H9 (cell line): Measurements from ENCODE around the gene PIK3C2B. TPM values are rescaled to one million over a fixed set of nuclear protein-coding genes. Genes with fewer than 3 reads are reported as not detected.
"Not testable (repeated sequence)": the region's sequence is repeated elsewhere in the genome, so short reads cannot be mapped to it uniquely, and the experiment has no call there.

ENCODE experiments used
- DNase-seq: peaks from one replicate; pipeline ENCODE4 v3.0.0-alpha.2; 2017
- H2AFZ ChIP-seq: one replicate; pipeline ENCODE4 v1.6.1; 2013; ENCODE audit warnings: mild to moderate bottlenecking, low read length, control low read depth, moderate library complexity
- H2AK5ac ChIP-seq: 2 replicates; pipeline ENCODE4 v1.6.1; 2013; ENCODE audit warnings: low read length, control low read depth, mixed read lengths; ENCODE audit not compliant: insufficient read length
- H2BK120ac ChIP-seq: one replicate; pipeline ENCODE4 v1.6.1; 2013; ENCODE audit warnings: low read depth, mild to moderate bottlenecking, low read length, control low read depth, inconsistent platforms; ENCODE audit not compliant: poor library complexity, severe bottlenecking
- H2BK12ac ChIP-seq: 2 replicates; pipeline ENCODE4 v1.6.1; 2013; ENCODE audit warnings: low read length, control low read depth, mixed read lengths, low read depth; ENCODE audit not compliant: insufficient read length
- H2BK15ac ChIP-seq: 2 replicates; pipeline ENCODE4 v1.6.1; 2013; ENCODE audit warnings: low read depth, low read length, control low read depth
- H2BK20ac ChIP-seq: one replicate; pipeline ENCODE4 v1.6.1; 2013; ENCODE audit warnings: low read depth, mild to moderate bottlenecking, low read length, control low read depth, inconsistent platforms; ENCODE audit not compliant: poor library complexity, severe bottlenecking
- H2BK5ac ChIP-seq: 2 replicates; pipeline ENCODE4 v1.6.1; 2013; ENCODE audit warnings: low read length, control low read depth, mixed read lengths; ENCODE audit not compliant: insufficient read length
- H3K14ac ChIP-seq: 2 replicates; pipeline ENCODE4 v1.6.1; 2013; ENCODE audit warnings: low read length, control low read depth; ENCODE audit not compliant: insufficient read depth
- H3K18ac ChIP-seq: 2 replicates; pipeline ENCODE4 v1.6.1; 2013; ENCODE audit warnings: low read depth, mild to moderate bottlenecking, mixed read lengths, low read length, control low read depth; ENCODE audit not compliant: insufficient read length
- H3K23ac ChIP-seq: 2 replicates; pipeline ENCODE4 v1.6.1; 2013; ENCODE audit warnings: low read length, control low read depth, mixed read lengths, low read depth; ENCODE audit not compliant: insufficient read length
- H3K23me2 ChIP-seq: 2 replicates; pipeline ENCODE4 v1.6.1; 2013; ENCODE audit warnings: low read depth, mild to moderate bottlenecking, mixed read lengths, low read length, control low read depth; ENCODE audit not compliant: insufficient read length, poor library complexity, severe bottlenecking
- H3K27ac ChIP-seq: 2 replicates; pipeline ENCODE4 v1.5.1; 2013; ENCODE audit warnings: low read length, control low read depth, mixed read lengths, low read depth; ENCODE audit not compliant: insufficient read length
- H3K27me3 ChIP-seq: 2 replicates; pipeline ENCODE4 v1.6.1; 2013; ENCODE audit warnings: low read length, control low read depth, inconsistent platforms; ENCODE audit not compliant: insufficient read depth
- H3K4ac ChIP-seq: 2 replicates; pipeline ENCODE4 v1.6.1; 2013; ENCODE audit warnings: low read depth, mild to moderate bottlenecking, control low read depth, inconsistent platforms, low read length, moderate library complexity
- H3K4me1 ChIP-seq: 2 replicates; pipeline ENCODE4 v1.6.1; 2013; ENCODE audit warnings: low read length, control low read depth, inconsistent platforms; ENCODE audit not compliant: insufficient read depth
- H3K4me2 ChIP-seq: 2 replicates; pipeline ENCODE4 v1.6.1; 2013; ENCODE audit warnings: low read length, control low read depth, mixed read lengths; ENCODE audit not compliant: insufficient read length, insufficient read depth
- H3K56ac ChIP-seq: 2 replicates; pipeline ENCODE4 v1.6.1; 2013; ENCODE audit warnings: low read depth, mild to moderate bottlenecking, mixed read lengths, low read length, control low read depth; ENCODE audit not compliant: insufficient read length
- H3K79me1 ChIP-seq: 2 replicates; pipeline ENCODE4 v1.6.1; 2013; ENCODE audit warnings: low read depth, mild to moderate bottlenecking, moderate library complexity, low read length, control low read depth, inconsistent platforms; ENCODE audit not compliant: insufficient read depth, poor library complexity, severe bottlenecking
- H3K79me2 ChIP-seq: 2 replicates; pipeline ENCODE4 v1.6.1; 2013; ENCODE audit warnings: low read length, control low read depth, inconsistent platforms; ENCODE audit not compliant: insufficient read depth
- H3K9ac ChIP-seq: 2 replicates; pipeline ENCODE4 v1.6.1; 2013; ENCODE audit warnings: low read length, control low read depth, mixed read lengths; ENCODE audit not compliant: insufficient read length; ENCODE audit errors: extremely low read depth
- H3K9me3 ChIP-seq: one replicate; pipeline ENCODE4 v1.6.1; 2013; ENCODE audit warnings: low read depth, low read length, inconsistent platforms; ENCODE audit not compliant: control insufficient read depth
- H3T11ph ChIP-seq: one replicate; pipeline ENCODE4 v1.6.1; 2013; ENCODE audit warnings: mild to moderate bottlenecking, low read length, control low read depth, inconsistent platforms
- H4K20me1 ChIP-seq: one replicate; pipeline ENCODE4 v1.6.1; 2013; ENCODE audit not compliant: control insufficient read depth, insufficient read length, insufficient read depth
- H4K5ac ChIP-seq: 2 replicates; pipeline ENCODE4 v1.6.1; 2013; ENCODE audit warnings: low read depth, mild to moderate bottlenecking, mixed read lengths, low read length, control low read depth; ENCODE audit not compliant: insufficient read length
- H4K8ac ChIP-seq: replicated peaks from 2 replicates; pipeline ENCODE4 v1.6.1; 2013; ENCODE audit warnings: low read length, control low read depth, mixed read lengths, low read depth; ENCODE audit not compliant: insufficient read length
- H4K91ac ChIP-seq: 2 replicates; pipeline ENCODE4 v1.6.1; 2013; ENCODE audit warnings: low read depth, mild to moderate bottlenecking, moderate library complexity, mixed read lengths, low read length, control low read depth; ENCODE audit not compliant: insufficient read length
- H3K27ac Mint-ChIP-seq, 3 experiments: 2 replicates in 2 of 3; 3 replicates in 1 of 3; pipeline ENCODE4 v1.8.0; 2020 to 2021; ENCODE audit warnings: mixed read lengths in 3 of 3, mild to moderate bottlenecking in 1 of 3, moderate library complexity in 1 of 3
- H3K27me3 Mint-ChIP-seq: 2 replicates; pipeline ENCODE4 v1.8.0; 2021; ENCODE audit warnings: low read depth, mild to moderate bottlenecking, moderate library complexity, mixed read lengths
- H3K36me3 Mint-ChIP-seq, 3 experiments: 2 replicates in 2 of 3; 3 replicates in 1 of 3; pipeline ENCODE4 v1.8.0; 2020 to 2021; ENCODE audit warnings: low read depth in 3 of 3, mixed read lengths in 3 of 3; ENCODE audit not compliant: insufficient read depth in 1 of 3
- H3K4me1 Mint-ChIP-seq, 2 experiments: 2 replicates each; pipeline ENCODE4 v1.8.0; 2020; ENCODE audit warnings: mixed read lengths in 2 of 2
- H3K4me3 Mint-ChIP-seq, 2 experiments: 2 replicates in 1 of 2; 3 replicates in 1 of 2; pipeline ENCODE4 v1.8.0; 2020 to 2021; ENCODE audit warnings: mild to moderate bottlenecking in 2 of 2, mixed read lengths in 2 of 2, moderate library complexity in 1 of 2
- H3K9me3 Mint-ChIP-seq, 2 experiments: 2 replicates in 1 of 2; 3 replicates in 1 of 2; pipeline ENCODE4 v1.8.0; 2020; ENCODE audit warnings: mild to moderate bottlenecking in 2 of 2, mixed read lengths in 2 of 2, moderate library complexity in 1 of 2
- CTCF ChIP-seq: fragments of 200-600 bp; sonication (generic); conservative IDR thresholded peaks from 3 replicates; pipeline ENCODE4 v1.8.0; 2021; ENCODE audit warnings: antibody characterized with exemption, mild to moderate bottlenecking
- WGBS: extraction: QIAGEN DNeasy Blood & Tissue Kit; methylation state at CpG from one replicate; pipeline ENCODE4 v1.1.7; 2013; ENCODE audit warnings: missing lambda C conversion rate, low lambda C conversion rate, mixed read lengths; ENCODE audit not compliant: insufficient read length; ENCODE audit errors: extremely low coverage; 5-methylcytosine and 5-hydroxymethylcytosine counted together
- total RNA-seq: library from RNA; stranded (reverse); gene quantifications from 2 replicates; pipeline ENCODE4 v1.2.1, GENCODE V29; 2021

PIK3C2B gene
- total RNA-seq, 1 experiment from 2014 or later: 13.1 TPM

GRCh38 chr1:204523605-204524215 lies 29.1 kb upstream of the PIK3C2B start:
- H3K27ac ChIP-seq: no peak overlapping the region
- no peak overlapping the region for H4K91ac ChIP-seq
- H3K79me1 ChIP-seq: peaks cover 6% of the 10 kb centered on the region
- H2BK15ac ChIP-seq: no peak overlapping the region
- no peak overlapping the region for H2BK12ac ChIP-seq
- no peak overlapping the region for H2BK5ac ChIP-seq
- H4K20me1 ChIP-seq: no peaks in the 10 kb centered on the region
- H2AK5ac ChIP-seq: no peak overlapping the region
- H3T11ph ChIP-seq: no peak overlapping the region
- no peak overlapping the region for H3K4ac ChIP-seq
- H3K4me1 ChIP-seq: no peaks in the 10 kb centered on the region
- H4K5ac ChIP-seq: no peak overlapping the region
- no CpG with 5 or more reads among the region's 9 CpGs for WGBS
- H3K27me3 ChIP-seq: no peaks in the 10 kb centered on the region
- Mint-ChIP-seq H3K4me1 (peaks cover 10 to 14% of the 10 kb centered on the region in 2 experiments), H3K36me3 (peaks cover 39 to 69% (median 56%) of the 10 kb centered on the region in 3 experiments), H3K4me3 (no peak overlapping the region), H3K27ac (peak overlapping the region in 1 of 3 experiments; percentile 22; a peak in 2 of 7 replicates), H3K9me3 (peaks cover 8 to 16% of the 10 kb centered on the region in 2 experiments), H3K27me3 (no peaks in the 10 kb centered on the region)
- no peak overlapping the region for H2AFZ ChIP-seq
- no peak overlapping the region for H2BK20ac ChIP-seq
- H3K14ac ChIP-seq: no peak overlapping the region
- H3K9me3 ChIP-seq: no peaks in the 10 kb centered on the region
- no peak overlapping the region for H3K4me2 ChIP-seq
- H3K23me2 ChIP-seq: no peaks in the 10 kb centered on the region
- no peak overlapping the region for H3K23ac ChIP-seq
- TF ChIP-seq CTCF: no peak
- peaks cover 9% of the 10 kb centered on the region; the same call in 1 of the 2 replicates for H3K79me2 ChIP-seq
- no peak overlapping the region for H4K8ac ChIP-seq
- no peak overlapping the region for H3K18ac ChIP-seq
- no peak overlapping the region for H2BK120ac ChIP-seq
- H3K56ac ChIP-seq: no peak overlapping the region
- peak; percentile 48 for DNase-seq
- H3K9ac ChIP-seq: no peak overlapping the region

GRCh38 chr1:204521941-204522521 lies 27.4 kb upstream of the PIK3C2B start:
- not testable (repeated sequence) for H3K18ac ChIP-seq, H3K4ac ChIP-seq, H4K5ac ChIP-seq, H2BK5ac ChIP-seq, H2AK5ac ChIP-seq, H3K4me3 Mint-ChIP-seq, H3K9me3 ChIP-seq, DNase-seq, H2AFZ ChIP-seq, H2BK20ac ChIP-seq, H3K27ac ChIP-seq, H4K20me1 ChIP-seq, H3K4me2 ChIP-seq, H4K91ac ChIP-seq, H4K8ac ChIP-seq, H3K27me3 Mint-ChIP-seq, H2BK15ac ChIP-seq, H3K9ac ChIP-seq, H3K56ac ChIP-seq, H3K23ac ChIP-seq, H3K4me1 ChIP-seq, H3T11ph ChIP-seq, H2BK120ac ChIP-seq, H3K27ac Mint-ChIP-seq, H3K23me2 ChIP-seq, H3K14ac ChIP-seq, H3K27me3 ChIP-seq, H2BK12ac ChIP-seq
- Mint-ChIP-seq H3K4me1 (peaks cover 13 to 18% of the 10 kb centered on the region in 2 experiments), H3K9me3 (peaks cover 8 to 16% of the 10 kb centered on the region in 2 experiments), H3K36me3 (peaks cover 38 to 62% (median 47%) of the 10 kb centered on the region in 3 experiments)
- Histone ChIP-seq H3K79me1 (peaks cover 13% of the 10 kb centered on the region), H3K79me2 (peaks cover 19% of the 10 kb centered on the region; the same call in 1 of the 2 replicates)
- no CpG with 5 or more reads among the region's 5 CpGs for WGBS
